PC-3 (cell line): ENCODE results near the gene ZNF366.

Source experiments
- CTCF ChIP-seq: fragments of 300-600 bp; sonication (generic); conservative IDR thresholded peaks from 2 replicates; pipeline ENCODE4 v1.5.1; 2017; ENCODE audit warnings: antibody characterized with exemption, low read depth, mild to moderate bottlenecking, low read length
- EZH2 ChIP-seq: fragments of 300-600 bp; sonication (generic); IDR thresholded peaks from one replicate; pipeline ENCODE4 v1.6.1; 2017; ENCODE audit warnings: antibody characterized with exemption, mild to moderate bottlenecking, low read length; ENCODE audit not compliant: unreplicated experiment

- TF ChIP-seq CTCF (no peak), EZH2 (no peak)
Measured at GRCh38 chr5:72511774-72512592, 4.8 kb upstream of the ZNF366 start.
